HEK293T (cell line): ENCODE results near the gene AWAT2.

Experiments used
- SP1 ChIP-seq: fragments of 450-650 bp; IDR thresholded peaks from 2 replicates; pipeline ENCODE4 v1.6.1; 2017
- TARDBP ChIP-seq: fragments of 450-650 bp; IDR thresholded peaks from 2 replicates; pipeline ENCODE4 v1.6.1; 2016

DNA sequence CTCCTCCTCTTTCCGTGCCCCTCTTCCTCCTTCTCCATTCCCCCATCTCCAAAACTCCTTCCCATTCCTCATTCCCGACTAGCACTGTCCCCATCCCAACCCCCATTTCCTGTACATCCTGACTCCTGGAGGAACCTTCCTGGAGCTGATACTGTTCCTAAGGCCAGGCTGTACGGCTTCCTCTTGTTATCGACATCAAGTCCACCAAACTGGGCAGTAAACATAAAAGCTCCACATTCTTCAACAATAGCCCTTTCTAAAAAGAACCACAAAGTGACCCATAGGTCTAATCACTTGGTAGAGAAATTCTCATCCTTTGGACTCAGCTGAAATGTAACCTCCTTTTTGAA lies 22.9 kb downstream of the AWAT2 start:
- no peak for TF ChIP-seq SP1
- no peak for TF ChIP-seq TARDBP
